ENCODE results near the gene OR2V2.

The OR2V2 gene

DNA sequence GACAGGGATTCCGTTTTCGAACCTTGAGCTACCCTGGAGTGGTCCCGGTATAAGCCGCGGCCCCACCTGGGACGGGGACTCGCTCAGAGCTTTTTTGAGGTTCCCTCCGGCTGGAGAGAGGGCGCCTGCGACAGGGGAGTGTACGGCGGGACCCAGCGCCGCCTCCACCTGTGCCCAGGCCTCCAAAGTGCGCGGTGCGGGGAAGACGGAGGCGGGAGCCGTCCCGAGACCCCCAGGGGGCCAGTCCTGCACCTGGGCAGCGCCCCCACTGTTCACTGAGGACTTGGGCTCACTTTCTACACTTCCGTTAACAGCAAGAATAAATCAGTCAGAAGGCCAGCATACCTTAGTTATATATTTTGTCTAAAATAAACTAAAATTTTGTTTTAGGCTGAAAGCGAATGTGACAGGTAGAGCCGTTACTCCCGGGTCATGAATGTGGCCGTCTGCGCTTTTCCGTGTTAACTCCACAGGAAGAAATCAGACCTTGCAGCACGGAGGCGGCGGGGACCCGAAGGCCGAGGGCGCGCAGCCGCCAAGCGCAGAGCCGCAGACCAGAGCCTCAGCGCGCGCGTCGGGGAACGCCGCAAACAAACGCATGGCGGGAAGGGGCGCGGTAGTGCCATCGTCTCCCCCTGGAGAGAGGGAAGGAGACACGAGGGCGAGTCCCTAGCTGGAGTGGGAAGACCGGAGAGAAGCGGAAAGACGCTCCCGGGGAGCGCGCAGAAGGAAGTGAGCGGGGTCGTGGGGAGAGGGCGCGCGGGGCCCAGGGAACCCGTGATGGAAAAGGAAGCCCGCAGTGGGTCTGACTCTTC, 43.5 kb downstream of the OR2V2 start:
- Histone ChIP-seq H2AK5ac (ENCODE audit: low read length) (no peak overlapping the region), H4K8ac (ENCODE audit: low read depth, low read length) (no peak overlapping the region), H2BK15ac (replicated peaks; ENCODE audit: low read depth) (no peak overlapping the region), H4K5ac (ENCODE audit: low read length) (no peak overlapping the region), H3K36me3 (ENCODE audit: control insufficient read depth, insufficient read depth, low read length) (no peaks in the 10 kb centered on the region), H3K27ac (ENCODE audit: low read depth, low read length) (no peak overlapping the region), H2BK120ac (ENCODE audit: low read depth, low read length) (no peak overlapping the region), H2BK5ac (ENCODE audit: low read length) (no peak overlapping the region), H3K56ac (ENCODE audit: low read length) (peak overlapping the region; percentile 86), H3K79me1 (ENCODE audit: low read length) (no peaks in the 10 kb centered on the region), H3K27me3 (ENCODE audit: insufficient read depth, low read length, poor library complexity) (peaks cover 13% of the 10 kb centered on the region), H3K4ac (ENCODE audit: low read depth, low read length) (peak overlapping the region; percentile 6), H3K4me2 (ENCODE audit: low read length) (peak overlapping the region; percentile 96), H3K4me3 (ENCODE audit: low read length) (peak overlapping the region; percentile 57), H3K18ac (ENCODE audit: low read length) (no peak overlapping the region), H3K79me2 (ENCODE audit: control insufficient read depth, insufficient read depth, low read length) (no peaks in the 10 kb centered on the region), H3K9ac (ENCODE audit: low read length) (peak overlapping the region; percentile 61), H3K4me1 (ENCODE audit: control insufficient read depth, low read depth, low read length) (no peaks in the 10 kb centered on the region), H3K23ac (ENCODE audit: low read length) (peak overlapping the region; percentile 31)
- no peak for DNase-seq
- no CpG with 5 or more reads among the region's 66 CpGs for WGBS (ENCODE audit: extremely low coverage, insufficient coverage, low lambda C conversion rate)

DNA sequence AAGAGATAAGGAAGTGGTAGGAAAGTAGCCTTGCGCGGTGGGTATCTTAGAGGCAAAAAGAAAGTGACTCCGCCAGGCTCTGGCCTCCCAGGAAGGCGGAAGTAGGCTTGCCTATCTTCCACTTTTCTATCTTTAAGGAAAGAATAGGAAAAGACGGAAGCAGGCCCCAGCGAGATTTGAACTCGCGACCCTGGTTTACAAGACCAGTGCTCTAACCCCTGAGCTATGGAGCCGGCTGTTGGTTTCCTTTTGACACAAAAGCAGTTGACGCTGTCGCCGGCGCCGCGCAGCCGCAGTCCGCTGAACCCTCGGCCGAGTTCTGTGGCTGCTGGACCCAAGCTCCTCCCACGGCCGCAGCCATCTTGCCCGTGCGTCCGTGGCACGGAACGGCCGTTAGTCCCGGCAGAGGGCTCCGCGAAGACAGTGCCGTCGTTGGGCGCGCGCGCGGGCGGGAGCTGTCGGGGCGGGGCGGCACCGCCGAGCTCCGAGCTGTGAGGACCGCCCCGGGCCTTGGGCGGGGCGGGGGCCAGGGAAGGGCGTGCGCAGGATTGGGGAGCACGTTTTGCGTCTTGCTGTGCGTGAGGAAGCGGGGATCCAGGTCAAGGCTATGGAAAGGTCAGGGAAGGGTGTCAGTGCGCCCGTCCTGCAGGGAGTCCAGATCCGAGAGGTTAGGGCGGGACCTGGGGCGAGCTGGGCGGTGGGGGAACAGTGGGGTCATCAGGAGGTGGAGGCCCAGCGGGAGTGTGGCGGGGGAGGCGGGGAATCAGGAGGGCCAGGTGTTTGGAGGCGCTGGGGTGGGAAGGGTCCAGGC, 44.3 kb downstream of the OR2V2 start:
- H2BK15ac ChIP-seq (replicated peaks; ENCODE audit: low read depth): no peak overlapping the region
- no peaks in the 10 kb centered on the region for H3K4me1 ChIP-seq (ENCODE audit: control insufficient read depth, low read depth, low read length)
- H3K27me3 ChIP-seq (ENCODE audit: insufficient read depth, low read length, poor library complexity): peaks cover 13% of the 10 kb centered on the region
- no peaks in the 10 kb centered on the region for H3K36me3 ChIP-seq (ENCODE audit: control insufficient read depth, insufficient read depth, low read length)
- H2BK5ac ChIP-seq (ENCODE audit: low read length): peak overlapping the region; percentile 30
- peak overlapping the region; percentile 75 for H3K4ac ChIP-seq (ENCODE audit: low read depth, low read length)
- peak overlapping the region; percentile 96 for H3K4me2 ChIP-seq (ENCODE audit: low read length)
- H4K5ac ChIP-seq (ENCODE audit: low read length): no peak overlapping the region
- no peaks in the 10 kb centered on the region for H3K79me2 ChIP-seq (ENCODE audit: control insufficient read depth, insufficient read depth, low read length)
- peak overlapping the region; percentile 5 for H4K8ac ChIP-seq (ENCODE audit: low read depth, low read length)
- peak overlapping the region; percentile 98 for H3K56ac ChIP-seq (ENCODE audit: low read length)
- no peaks in the 10 kb centered on the region for H3K79me1 ChIP-seq (ENCODE audit: low read length)
- no peak overlapping the region for H2AK5ac ChIP-seq (ENCODE audit: low read length)
- H3K23ac ChIP-seq (ENCODE audit: low read length): no peak overlapping the region
- H3K4me3 ChIP-seq (ENCODE audit: low read length): peak overlapping the region; percentile 83
- H3K18ac ChIP-seq (ENCODE audit: low read length): peak overlapping the region; percentile 81
- peak overlapping the region; percentile 55 for H3K27ac ChIP-seq (ENCODE audit: low read depth, low read length)
- peak overlapping the region; percentile 88 for H3K9ac ChIP-seq (ENCODE audit: low read length)
- DNase-seq: peak; percentile 96
- no peak overlapping the region for H2BK120ac ChIP-seq (ENCODE audit: low read depth, low read length)
- no CpG with 5 or more reads among the region's 64 CpGs for WGBS (ENCODE audit: extremely low coverage, insufficient coverage, low lambda C conversion rate)

DNA sequence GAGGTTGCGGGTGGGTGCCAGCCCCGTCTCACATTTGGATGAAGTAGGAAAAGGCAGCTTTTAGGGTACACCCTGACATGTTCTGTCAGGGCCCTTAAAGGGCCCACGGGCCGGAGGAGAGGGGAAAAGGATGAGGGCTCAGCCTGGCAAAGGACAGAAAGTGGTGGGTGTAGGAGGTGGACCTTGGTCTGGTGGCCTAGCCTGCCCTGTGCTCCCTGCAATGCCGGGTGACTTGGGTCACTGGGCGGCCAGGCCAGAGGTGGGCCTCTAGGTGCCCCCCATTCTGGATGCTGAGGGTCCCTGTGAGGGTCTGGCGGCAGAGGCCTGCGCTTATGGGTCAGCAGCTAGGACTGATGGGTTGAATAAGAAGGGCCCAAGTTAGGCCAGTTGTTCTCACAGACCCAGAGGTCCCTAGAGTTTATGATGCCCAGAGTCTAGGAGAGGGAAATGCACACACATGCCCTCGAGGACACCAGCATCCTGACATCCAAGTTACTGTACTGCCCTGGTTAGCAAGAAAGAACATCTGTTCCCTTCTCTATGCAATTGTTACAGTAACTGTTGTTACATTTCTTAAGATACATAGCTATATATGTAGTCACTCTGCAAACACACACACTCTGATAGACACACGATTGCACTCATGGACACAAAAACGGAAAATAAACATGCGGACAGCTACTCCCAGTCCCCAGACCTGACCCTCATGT, 45.1 kb downstream of the OR2V2 start:
- peak overlapping the region; percentile 80 for H3K4me2 ChIP-seq (ENCODE audit: low read length)
- H3K4me1 ChIP-seq (ENCODE audit: control insufficient read depth, low read depth, low read length): no peaks in the 10 kb centered on the region
- H2AK5ac ChIP-seq (ENCODE audit: low read length): no peak overlapping the region
- H4K5ac ChIP-seq (ENCODE audit: low read length): no peak overlapping the region
- H3K4ac ChIP-seq (ENCODE audit: low read depth, low read length): peak overlapping the region; percentile 75
- no peak overlapping the region for H3K27ac ChIP-seq (ENCODE audit: low read depth, low read length)
- DNase-seq: no peak
- H3K56ac ChIP-seq (ENCODE audit: low read length): peak overlapping the region; percentile 98
- no peak overlapping the region for H2BK120ac ChIP-seq (ENCODE audit: low read depth, low read length)
- peaks cover 13% of the 10 kb centered on the region for H3K27me3 ChIP-seq (ENCODE audit: insufficient read depth, low read length, poor library complexity)
- H3K36me3 ChIP-seq (ENCODE audit: control insufficient read depth, insufficient read depth, low read length): no peaks in the 10 kb centered on the region
- no peak overlapping the region for H2BK5ac ChIP-seq (ENCODE audit: low read length)
- no peaks in the 10 kb centered on the region for H3K79me2 ChIP-seq (ENCODE audit: control insufficient read depth, insufficient read depth, low read length)
- peak overlapping the region; percentile 88 for H3K9ac ChIP-seq (ENCODE audit: low read length)
- H2BK15ac ChIP-seq (replicated peaks; ENCODE audit: low read depth): no peak overlapping the region
- no peaks in the 10 kb centered on the region for H3K79me1 ChIP-seq (ENCODE audit: low read length)
- WGBS (ENCODE audit: extremely low coverage, insufficient coverage, low lambda C conversion rate): no CpG with 5 or more reads among the region's 12 CpGs
- H4K8ac ChIP-seq (ENCODE audit: low read depth, low read length): no peak overlapping the region
- peak overlapping the region; percentile 81 for H3K18ac ChIP-seq (ENCODE audit: low read length)
- no peak overlapping the region for H3K23ac ChIP-seq (ENCODE audit: low read length)
- peak overlapping the region; percentile 83 for H3K4me3 ChIP-seq (ENCODE audit: low read length)

DNA sequence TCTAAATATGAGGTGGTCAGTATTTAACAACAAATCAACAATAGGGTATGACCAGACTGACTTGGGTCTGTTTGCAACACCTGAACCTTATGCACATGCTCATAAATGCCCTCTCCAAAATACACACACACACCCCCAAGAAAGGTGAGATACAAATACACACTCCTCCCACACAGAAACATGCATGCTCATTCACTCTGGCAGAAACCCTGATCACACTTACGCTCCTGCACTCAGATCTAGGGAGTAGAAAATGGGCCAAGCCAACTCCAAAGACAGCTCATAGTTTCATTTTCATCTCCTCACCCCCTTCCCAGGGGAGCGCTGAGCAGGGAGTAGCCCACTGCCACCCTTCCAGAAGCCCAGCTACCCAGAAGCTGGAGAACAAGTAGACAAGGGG, 46.3 kb downstream of the OR2V2 start:
- no peak overlapping the region for H3K56ac ChIP-seq (ENCODE audit: low read length)
- H3K27ac ChIP-seq (ENCODE audit: low read depth, low read length): no peak overlapping the region
- H3K4me1 ChIP-seq (ENCODE audit: control insufficient read depth, low read depth, low read length): no peaks in the 10 kb centered on the region
- H3K27me3 ChIP-seq (ENCODE audit: insufficient read depth, low read length, poor library complexity): peaks cover 13% of the 10 kb centered on the region
- H4K5ac ChIP-seq (ENCODE audit: low read length): no peak overlapping the region
- no peaks in the 10 kb centered on the region for H3K79me2 ChIP-seq (ENCODE audit: control insufficient read depth, insufficient read depth, low read length)
- H3K23ac ChIP-seq (ENCODE audit: low read length): no peak overlapping the region
- no peak overlapping the region for H3K4ac ChIP-seq (ENCODE audit: low read depth, low read length)
- no peak overlapping the region for H3K4me2 ChIP-seq (ENCODE audit: low read length)
- no peak overlapping the region for H3K9ac ChIP-seq (ENCODE audit: low read length)
- no peak overlapping the region for H2BK5ac ChIP-seq (ENCODE audit: low read length)
- no peak overlapping the region for H2BK15ac ChIP-seq (replicated peaks; ENCODE audit: low read depth)
- H3K36me3 ChIP-seq (ENCODE audit: control insufficient read depth, insufficient read depth, low read length): no peaks in the 10 kb centered on the region
- H3K18ac ChIP-seq (ENCODE audit: low read length): no peak overlapping the region
- H3K79me1 ChIP-seq (ENCODE audit: low read length): no peaks in the 10 kb centered on the region
- DNase-seq: no peak
- no CpG with 5 or more reads among the region's 2 CpGs for WGBS (ENCODE audit: extremely low coverage, insufficient coverage, low lambda C conversion rate)
- no peak overlapping the region for H2AK5ac ChIP-seq (ENCODE audit: low read length)
- H3K4me3 ChIP-seq (ENCODE audit: low read length): no peak overlapping the region
- no peak overlapping the region for H2BK120ac ChIP-seq (ENCODE audit: low read depth, low read length)
- no peak overlapping the region for H4K8ac ChIP-seq (ENCODE audit: low read depth, low read length)

GRCh38 chr5:181194489-181195248, 47.3 kb downstream of the OR2V2 start:
- Histone ChIP-seq H3K79me1 (ENCODE audit: low read length) (no peaks in the 10 kb centered on the region), H3K4me2 (ENCODE audit: low read length) (no peak overlapping the region), H3K79me2 (ENCODE audit: control insufficient read depth, insufficient read depth, low read length) (no peaks in the 10 kb centered on the region), H3K36me3 (ENCODE audit: control insufficient read depth, insufficient read depth, low read length) (no peaks in the 10 kb centered on the region), H3K27ac (ENCODE audit: low read depth, low read length) (no peak overlapping the region), H3K9ac (ENCODE audit: low read length) (no peak overlapping the region), H2AK5ac (ENCODE audit: low read length) (no peak overlapping the region), H4K8ac (ENCODE audit: low read depth, low read length) (no peak overlapping the region), H3K23ac (ENCODE audit: low read length) (no peak overlapping the region), H3K4me1 (ENCODE audit: control insufficient read depth, low read depth, low read length) (no peaks in the 10 kb centered on the region), H3K56ac (ENCODE audit: low read length) (no peak overlapping the region), H3K18ac (ENCODE audit: low read length) (no peak overlapping the region), H2BK5ac (ENCODE audit: low read length) (no peak overlapping the region), H3K27me3 (ENCODE audit: insufficient read depth, low read length, poor library complexity) (peaks cover 10% of the 10 kb centered on the region), H3K4ac (ENCODE audit: low read depth, low read length) (no peak overlapping the region), H2BK15ac (replicated peaks; ENCODE audit: low read depth) (no peak overlapping the region), H3K4me3 (ENCODE audit: low read length) (no peak overlapping the region), H4K5ac (ENCODE audit: low read length) (no peak overlapping the region), H2BK120ac (ENCODE audit: low read depth, low read length) (no peak overlapping the region)
- no CpG with 5 or more reads among the region's 21 CpGs for WGBS (ENCODE audit: extremely low coverage, insufficient coverage, low lambda C conversion rate)
- no peak for DNase-seq
